Epithelial cell of proximal tubule (primary cell): ENCODE data around the gene NRXN3. TPM values are rescaled to one million over a fixed set of nuclear protein-coding genes. Genes with fewer than 3 reads are reported as not detected.

Experiments used
- DNase-seq: peaks from one replicate; pipeline ENCODE4 v3.0.0-alpha.2; 2011; ENCODE audit warnings: low read depth
- H3K4me3 ChIP-seq: 2 replicates; pipeline ENCODE4 v1.5.1; 2011; ENCODE audit warnings: low read depth, mild to moderate bottlenecking, low read length
- CTCF ChIP-seq: conservative IDR thresholded peaks from 2 replicates; pipeline ENCODE4 v1.5.1; 2012; ENCODE audit warnings: low read depth, mild to moderate bottlenecking, low read length
- total RNA-seq: library from RNA; depleted of rRNA; stranded (reverse); fragments of >200 nt; gene quantifications from 2 replicates; pipeline ENCODE4 v1.2.3, GENCODE V29; 2015

Gene NRXN3
- total RNA-seq, 1 donor from 2014 or later = 1.2 TPM

- no peak for TF ChIP-seq CTCF
- no peak overlapping the region for H3K4me3 ChIP-seq
- no peak for DNase-seq
Measured at GRCh38 chr14:79021766-79022165, 851.6 kb downstream of the NRXN3 start.

- no peak for TF ChIP-seq CTCF
- no peak overlapping the region for H3K4me3 ChIP-seq
- DNase-seq = no peak
Measured at GRCh38 chr14:79027138-79027537, 857.0 kb downstream of the NRXN3 start.

GRCh38 chr14:79028281-79028680, 858.1 kb downstream of the NRXN3 start:
- no peak for DNase-seq
- TF ChIP-seq CTCF = no peak
- no peak overlapping the region for H3K4me3 ChIP-seq

GRCh38 chr14:79036441-79036840, 866.3 kb downstream of the NRXN3 start:
- DNase-seq = no peak
- no peak for TF ChIP-seq CTCF
- H3K4me3 ChIP-seq = no peak overlapping the region

- no peak for TF ChIP-seq CTCF
- H3K4me3 ChIP-seq = no peak overlapping the region
- no peak for DNase-seq
Measured at GRCh38 chr14:79037106-79037505, 866.9 kb downstream of the NRXN3 start.

- no peak for TF ChIP-seq CTCF
- H3K4me3 ChIP-seq = no peak overlapping the region
- DNase-seq = no peak
Measured at GRCh38 chr14:79037593-79037992, 867.4 kb downstream of the NRXN3 start.

GRCh38 chr14:79040790-79041189, 870.6 kb downstream of the NRXN3 start:
- no peak for TF ChIP-seq CTCF
- no peak for DNase-seq
- H3K4me3 ChIP-seq = no peak overlapping the region
